GM21723 (cell line): Measurements from ENCODE around the gene CD163L1.
"Not testable (repeated sequence)": the region's sequence is repeated elsewhere in the genome, so short reads cannot be mapped to it uniquely, and the experiment has no call there.

Experiments used
- ATAC-seq: cut with Tn5 transposase; IDR thresholded peaks from one replicate; pipeline ENCODE4 v1.9.1; 2021; ENCODE audit warnings: mild to moderate bottlenecking, moderate library complexity; ENCODE audit not compliant: unreplicated experiment

CD163L1 gene

DNA sequence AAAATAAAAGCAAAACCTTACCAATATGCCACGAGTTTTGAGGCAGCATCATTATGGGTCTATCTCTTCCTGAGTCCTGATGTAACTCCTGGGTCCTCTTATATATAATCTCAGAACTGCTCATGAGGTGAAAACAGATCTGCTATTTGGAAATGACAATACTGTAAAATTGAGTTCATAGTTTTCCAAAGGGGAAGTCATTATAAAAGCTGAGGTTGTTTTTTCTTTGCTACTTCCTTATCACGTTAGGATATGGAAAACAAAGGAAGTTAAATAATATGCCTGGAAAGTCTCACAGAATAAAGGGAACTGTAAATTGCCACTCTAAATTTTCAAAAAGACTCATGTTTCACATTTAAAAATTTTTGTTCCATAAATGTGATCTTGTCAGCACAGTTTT is at the start of gene CD163L1:
Gene CD163L1, minus strand, starts transcription at position 78 of the 400 bp plus-strand sequence. Its CDS starts 26 bp downstream, at position 52.
- no peak for ATAC-seq

DNA sequence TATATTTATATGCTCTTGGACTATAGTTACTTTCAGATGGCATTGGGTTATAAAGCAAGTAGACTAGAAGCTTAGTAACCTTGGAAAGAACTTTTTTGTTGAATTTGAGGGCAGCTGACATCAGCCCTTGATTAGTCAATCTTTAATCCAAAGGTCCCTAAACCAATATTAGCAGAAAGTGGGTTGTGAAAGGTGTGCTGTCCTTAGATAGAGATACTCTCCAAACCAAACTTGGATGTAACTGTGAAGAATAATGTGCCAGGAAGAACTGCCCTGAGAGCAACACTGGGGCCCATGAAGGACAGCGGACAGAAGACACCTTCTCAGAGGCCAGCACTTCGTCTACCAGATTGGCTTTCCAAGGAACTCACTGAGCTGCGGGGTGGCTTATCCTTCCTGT is 49.1 kb upstream of the CD163L1 start:
- ATAC-seq, result no peak

DNA sequence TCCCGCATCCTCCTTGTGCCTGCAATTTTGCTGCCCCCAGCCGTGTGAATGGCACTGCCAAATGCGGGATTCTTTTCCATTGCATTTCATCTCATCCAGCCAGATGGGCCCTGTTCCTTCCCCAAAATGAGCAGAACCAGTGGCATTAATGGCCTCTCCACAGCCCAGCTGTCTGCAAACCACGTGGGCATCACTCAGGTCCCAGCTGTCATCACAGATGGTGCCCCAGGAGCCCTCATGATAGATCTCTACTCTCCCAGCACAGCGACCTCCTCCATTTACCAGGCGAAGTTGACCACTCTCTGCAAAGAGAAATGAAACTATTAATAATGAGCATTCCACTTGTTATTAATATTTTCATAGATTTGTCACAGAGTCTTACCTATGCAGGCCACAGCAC is 42.6 kb upstream of the CD163L1 start:
- ATAC-seq, result no peak

DNA sequence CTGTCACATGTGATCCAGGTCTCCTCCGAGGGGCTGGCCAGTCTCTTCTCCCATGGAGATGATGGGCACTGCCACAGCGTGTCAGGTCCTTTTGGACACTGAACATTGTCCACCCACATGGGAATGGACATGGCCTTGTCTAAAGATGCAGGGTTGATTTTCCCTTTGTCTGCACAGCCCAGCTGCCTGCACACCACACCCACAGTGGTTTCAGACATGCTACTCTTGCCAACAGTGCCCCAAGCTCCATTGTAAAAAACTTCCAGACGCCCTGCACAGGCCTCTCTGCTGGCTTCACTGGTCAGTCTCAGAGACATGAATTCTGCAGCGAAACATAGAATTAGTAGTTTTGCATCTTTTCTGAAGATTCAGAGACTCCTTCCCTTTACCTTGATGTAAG is 41.1 kb upstream of the CD163L1 start:
- no peak for ATAC-seq

DNA sequence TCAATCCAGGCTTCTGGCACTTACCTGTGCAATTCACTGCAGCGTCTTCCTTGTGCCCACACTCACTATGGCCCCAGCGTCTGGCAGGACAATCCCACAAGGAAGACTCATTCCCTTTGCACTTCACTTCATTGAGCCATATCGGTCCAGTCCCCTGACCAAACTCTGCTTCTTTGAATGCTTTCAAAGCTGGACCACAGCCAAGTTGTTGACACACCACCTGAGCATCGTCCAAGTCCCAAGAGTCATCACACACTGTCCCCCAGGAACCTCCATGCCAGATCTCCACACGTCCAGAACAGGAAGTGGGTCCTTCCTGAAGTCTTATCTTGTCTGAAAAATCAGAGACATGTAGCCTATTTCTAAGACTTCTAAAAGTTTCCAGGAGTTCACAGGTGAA is 39.4 kb upstream of the CD163L1 start:
- no peak for ATAC-seq

DNA sequence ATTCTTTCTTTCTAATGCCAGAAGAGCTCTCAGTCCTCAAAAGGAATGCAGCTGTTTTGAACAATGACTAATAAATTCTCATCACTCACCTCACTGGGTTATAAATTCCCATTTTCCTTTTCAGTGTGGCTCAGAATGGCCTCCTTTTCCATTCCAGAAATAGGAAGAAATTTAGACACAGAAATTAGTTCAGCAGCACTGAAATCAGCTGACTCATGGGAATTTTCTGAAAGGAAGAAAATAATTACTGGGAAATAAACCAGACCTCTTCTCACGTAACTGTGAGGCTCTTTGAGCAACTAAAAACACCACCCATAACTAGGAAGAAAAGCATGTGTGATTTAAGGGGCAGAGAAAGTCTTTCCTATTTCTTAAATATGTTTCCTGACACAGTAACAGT is 35.8 kb upstream of the CD163L1 start:
- no peak for ATAC-seq

DNA sequence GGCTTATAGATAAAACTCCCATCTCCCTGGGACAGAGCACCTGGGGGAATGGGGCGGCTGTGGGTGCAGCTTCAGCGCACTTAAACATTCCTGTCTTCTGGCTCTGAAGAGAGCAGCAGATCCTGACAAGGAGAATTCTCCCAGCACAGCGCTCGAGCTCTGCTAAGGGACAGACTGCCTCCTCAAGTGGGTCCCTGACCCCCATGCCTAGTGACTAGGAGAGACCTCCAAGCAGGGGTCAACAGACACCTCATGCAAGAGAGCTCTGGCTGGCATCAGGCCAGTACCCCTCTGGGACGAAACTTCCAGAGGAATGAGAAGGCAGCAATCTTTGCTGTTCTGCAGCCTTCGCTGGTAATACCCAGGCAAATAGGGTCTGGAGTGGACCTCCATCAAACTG is 28.1 kb upstream of the CD163L1 start:
- no peak for ATAC-seq

DNA sequence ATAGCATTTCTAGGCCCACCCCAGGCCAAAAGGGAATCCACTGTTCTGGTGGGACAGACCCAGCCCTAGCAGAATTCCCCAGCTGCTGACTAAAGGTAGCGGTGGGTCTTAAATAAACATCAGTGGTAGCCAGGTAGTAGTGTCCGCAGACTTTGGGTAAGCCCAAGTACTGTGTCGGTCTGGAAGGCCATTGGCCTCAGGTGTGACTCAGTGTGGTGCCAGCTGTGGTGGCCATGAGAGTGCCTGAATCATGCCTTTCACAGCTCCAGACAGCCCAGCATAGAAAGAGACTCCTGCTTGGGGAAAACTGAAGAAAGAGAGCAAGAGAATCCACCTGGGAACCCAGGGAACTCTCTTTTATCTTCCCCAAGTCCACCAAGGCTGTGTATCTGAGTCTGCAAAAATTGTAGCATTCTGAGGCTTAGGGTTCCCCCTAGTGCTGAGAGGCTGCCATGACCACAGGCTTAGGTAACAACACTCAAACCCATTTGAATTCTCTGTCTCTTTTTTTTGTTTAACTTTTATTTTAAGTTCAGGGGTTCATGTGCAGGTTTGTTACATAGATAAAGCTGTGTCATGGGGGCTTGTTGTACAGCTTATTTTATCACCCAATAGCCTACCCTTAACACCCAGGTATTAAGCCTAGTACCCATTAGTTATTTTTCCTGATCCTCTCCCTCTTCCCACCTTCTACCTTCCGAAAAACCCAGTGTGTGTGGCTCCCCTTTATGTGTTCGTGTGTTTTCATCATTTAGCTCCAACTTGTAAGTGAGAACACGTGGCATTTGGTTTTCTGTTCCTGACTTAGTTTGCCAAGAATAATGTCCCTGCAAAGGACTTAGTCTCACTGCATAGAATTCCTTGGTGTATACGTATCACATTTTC is 16.7 kb upstream of the CD163L1 start:
- ATAC-seq, result peak; percentile 69

DNA sequence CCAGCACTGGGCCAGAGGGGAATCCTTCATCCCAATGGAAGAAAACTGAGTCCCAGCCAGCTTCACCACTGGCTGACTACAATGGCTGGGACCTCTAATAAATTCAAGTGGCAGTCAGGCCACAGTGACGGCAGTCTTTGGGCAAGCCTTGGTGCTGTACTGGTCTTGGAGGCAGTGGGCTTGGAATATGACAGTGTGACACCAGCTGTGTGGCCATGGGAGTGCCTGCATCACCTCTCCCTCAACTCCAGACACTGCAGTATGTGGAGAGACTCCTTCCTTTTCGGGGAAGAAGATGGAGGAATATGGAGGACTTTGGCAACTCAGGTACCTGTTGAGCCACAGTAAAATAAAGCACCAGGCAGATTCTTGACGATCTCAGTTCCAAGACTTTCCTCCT is 16.0 kb upstream of the CD163L1 start:
- no peak for ATAC-seq

DNA sequence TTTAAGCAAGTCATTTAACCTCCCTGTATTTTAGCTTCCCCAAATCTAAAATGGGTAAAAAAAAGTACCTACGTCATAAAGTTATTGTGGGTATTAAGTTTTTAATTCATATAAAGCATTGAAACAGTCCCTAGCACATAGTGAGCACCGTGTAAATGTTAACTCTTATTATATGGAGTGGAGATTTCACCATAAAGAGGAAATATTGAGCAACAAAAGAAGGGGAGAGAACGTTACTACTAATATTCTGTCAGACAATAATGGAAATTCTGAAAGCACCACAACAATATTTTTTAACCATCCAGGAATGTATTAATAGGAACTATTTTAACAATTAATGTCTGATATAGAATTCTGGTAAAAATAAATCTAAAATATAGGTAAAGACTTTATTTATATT is 7.8 kb upstream of the CD163L1 start:
- ATAC-seq, result no peak

DNA sequence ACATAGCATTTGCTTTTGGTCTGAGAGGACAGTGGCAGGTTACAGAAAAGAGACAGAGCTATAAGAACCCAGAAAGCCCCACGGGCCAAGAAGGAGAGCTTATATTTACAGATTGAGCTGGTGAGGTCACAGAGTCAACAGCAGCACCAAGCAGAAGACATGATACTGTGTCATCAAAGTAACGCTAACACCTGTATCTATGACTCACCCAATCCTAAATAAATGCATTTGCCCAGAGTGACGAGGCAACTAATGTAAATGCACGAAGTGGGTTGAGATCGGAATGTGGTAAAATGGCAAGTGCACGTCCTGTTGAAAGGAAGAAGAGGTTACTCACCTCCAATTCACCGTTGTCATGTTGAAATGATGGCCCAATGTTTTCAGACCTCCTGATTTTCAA is 6.7 kb upstream of the CD163L1 start:
- ATAC-seq, result no peak

DNA sequence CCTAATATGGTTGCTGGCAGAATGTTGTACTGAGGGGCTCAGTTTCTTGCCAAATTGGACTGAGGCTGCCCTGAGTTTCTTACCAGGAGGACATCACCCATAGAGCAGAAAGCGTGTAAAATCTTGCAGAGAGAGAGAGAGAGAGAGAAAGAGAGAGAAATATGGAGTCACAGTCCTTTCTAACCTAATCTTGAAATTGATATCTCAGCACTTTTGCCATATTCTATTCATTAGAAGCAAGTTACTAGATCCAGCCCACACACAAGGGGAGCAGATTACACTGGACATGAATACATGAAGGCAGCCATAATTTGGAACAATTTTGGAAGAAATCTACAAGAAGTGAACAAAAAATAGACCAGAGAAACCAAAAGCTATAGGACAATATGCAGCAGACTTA is 4.1 kb upstream of the CD163L1 start:
- no peak for ATAC-seq

DNA sequence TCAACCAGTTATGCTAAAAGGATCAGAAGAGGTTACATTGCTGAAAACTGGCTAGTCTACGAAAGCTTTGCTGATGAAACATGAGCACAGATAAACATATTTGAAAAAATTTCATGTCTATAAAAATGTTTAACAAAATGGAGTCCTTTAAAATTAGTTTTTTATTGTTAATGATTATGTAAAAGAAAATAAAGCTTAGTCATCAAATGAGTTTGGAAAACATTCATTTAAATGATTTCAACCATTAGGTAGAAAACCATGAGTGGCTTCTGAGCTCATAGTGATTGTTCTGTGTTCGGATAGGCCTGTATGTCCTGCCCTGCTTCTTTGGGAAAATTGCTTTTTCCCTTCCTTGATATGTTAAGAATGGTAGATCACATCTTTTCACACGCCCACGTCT is 584 bp upstream of the CD163L1 start:
- ATAC-seq, result no peak

DNA sequence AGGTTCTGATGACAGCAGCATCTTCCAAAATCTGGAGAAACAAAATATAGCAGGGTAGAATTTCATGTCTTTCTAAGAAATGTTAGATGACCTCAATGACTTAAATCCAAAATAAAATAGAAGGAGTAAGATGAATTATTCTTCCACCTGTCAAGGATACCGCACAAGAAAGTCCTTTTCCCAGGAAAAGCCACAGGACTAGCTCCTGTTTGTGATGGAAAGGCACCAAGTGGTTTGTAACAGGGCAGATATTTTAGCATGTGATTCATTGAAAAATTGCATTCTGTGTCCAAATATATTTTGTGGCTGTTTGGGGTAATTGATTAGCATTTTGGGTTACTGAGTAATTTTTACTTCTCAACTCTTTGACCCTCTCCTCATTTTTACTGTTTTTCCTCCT is 2.7 kb downstream of the CD163L1 start:
- ATAC-seq, result no peak

DNA sequence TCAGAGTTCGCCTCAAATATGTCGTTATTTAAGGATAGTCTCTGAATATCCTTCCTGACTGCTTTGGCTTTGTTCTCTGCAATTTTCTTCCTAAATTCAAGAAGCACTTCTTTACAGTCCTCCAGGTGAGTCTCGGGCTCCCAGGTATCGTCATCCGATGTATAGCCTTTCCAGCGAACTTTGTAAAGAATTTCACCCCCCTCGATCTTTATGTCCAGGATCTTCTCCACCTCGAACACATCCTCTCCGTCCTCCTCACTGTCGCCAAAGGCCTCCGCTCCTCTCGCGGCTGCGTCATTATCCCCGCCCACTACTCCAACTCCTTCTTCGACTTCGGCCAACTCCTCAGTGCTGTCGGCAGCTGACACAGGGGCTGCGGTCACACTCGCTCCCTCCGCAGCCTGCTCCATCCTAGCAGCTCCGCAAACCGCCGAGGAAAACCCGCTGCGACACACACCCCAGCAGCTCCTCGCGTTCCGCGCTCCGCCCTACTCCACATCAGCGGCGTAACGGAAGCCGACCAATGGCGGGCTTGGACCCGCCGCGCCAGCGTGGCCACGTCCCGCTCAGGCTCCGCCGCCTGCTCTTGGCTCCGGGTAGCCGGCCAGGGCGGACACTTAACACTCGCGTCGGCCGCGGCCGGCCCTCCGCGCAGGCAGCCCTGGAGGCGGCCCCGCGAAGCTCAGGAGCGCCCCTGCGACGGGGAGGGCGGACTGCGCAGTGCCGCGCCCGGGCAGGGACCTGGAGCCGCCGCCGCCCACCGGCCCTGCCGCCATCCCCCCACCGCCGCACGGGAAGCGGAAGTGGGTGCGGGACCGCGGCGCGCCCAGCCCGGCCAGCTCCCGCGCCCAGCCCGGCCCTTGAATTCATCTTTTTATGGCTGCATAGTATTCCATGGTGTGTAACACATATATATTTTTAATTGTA is 4.1 kb downstream of the CD163L1 start:
- ATAC-seq, result no peak

DNA sequence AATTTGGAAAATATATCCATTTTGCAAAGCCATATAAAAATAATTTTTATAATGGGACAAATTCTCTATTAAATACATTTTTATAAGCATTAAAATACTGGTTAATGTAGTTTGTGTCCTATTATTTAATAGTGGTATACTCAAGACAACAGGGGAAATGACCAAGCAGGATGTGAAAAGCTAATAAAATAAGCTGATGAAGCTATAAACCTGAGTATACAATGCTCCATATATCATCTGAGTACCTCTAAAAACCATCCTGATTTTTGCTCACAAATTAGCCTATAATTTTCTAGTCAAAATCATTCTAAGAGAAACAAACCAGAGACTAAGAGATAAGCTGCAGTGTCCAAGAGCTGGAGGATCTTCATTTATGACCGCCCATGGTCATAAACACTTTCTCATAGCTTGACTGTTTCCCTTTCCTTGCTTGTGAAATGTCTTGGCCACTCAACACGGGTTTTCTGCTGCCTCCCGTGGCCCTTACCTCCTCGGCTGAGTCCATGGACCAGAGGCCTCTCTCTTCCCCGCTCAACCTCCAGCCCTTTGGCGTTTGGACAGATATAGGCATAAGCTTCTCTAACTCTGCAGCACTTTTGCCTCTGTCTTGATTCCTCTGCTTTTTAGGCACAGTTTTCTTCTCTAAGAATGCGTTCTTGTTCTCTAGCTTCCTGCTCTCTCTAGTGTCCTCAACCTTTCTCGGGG is 5.5 kb downstream of the CD163L1 start:
- ATAC-seq, result not testable (repeated sequence)

DNA sequence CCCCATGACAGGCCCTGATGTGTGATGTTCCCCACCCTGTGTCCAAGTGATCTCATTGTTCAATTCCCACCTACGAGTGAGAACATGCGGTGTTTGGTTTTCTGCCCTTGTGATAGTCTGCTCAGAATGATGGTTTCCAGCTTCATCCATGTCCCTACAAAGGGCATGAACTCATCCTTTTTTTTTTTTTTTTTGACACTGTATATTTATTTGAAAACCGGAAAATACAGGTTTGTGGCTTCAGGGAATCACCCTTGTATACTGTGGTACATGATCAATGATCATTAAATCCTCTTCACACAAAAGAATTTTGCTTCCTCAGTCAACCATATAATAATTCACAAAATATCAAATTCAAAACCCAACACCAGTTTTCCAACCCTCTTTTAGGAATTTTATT is 6.5 kb downstream of the CD163L1 start:
- ATAC-seq, result not testable (repeated sequence)

DNA sequence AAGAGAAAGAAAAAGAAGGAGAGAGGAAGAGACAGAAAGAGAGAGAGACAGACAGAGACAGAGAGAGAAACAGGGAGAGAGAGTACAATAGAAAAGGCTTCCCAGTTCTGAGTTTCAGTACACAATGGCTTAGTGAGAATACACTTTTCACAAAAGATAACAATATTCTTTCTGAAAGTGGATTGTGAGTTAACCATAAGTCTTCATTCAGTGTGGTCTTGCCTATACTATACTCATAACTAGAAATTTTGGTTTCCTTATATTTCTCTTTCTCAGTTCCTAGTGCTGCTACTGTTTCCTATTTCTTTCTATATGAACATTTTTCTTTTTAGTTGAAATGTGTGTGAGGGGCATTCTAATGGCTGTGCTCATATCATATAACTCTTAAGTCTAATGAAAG is 9.3 kb downstream of the CD163L1 start:
- no peak for ATAC-seq

DNA sequence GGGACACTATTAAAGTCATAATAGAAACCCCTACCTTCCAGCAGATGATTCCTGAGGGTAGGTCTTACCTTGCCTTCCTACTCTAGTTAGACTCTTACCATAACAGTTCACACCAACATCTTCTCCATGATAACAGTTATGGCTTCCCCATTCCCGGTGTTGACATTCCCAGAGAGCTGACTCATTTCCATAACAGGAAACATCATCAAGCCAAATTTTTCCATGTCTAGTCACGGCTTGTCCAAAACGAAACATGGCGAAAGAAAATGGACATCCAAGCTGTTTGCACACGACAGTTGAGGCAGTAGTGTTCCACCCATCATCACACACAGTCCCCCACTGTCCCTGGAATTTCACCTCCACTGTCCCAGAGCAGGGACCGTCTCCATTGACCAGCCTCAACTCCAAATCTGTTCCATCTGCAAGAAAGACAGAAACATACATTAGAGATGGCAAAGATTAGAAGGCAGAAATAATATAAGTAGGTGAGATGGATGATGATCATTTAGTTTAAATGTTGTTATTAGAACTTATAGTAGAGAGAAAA is 10.6 kb downstream of the CD163L1 start:
- no peak for ATAC-seq

DNA sequence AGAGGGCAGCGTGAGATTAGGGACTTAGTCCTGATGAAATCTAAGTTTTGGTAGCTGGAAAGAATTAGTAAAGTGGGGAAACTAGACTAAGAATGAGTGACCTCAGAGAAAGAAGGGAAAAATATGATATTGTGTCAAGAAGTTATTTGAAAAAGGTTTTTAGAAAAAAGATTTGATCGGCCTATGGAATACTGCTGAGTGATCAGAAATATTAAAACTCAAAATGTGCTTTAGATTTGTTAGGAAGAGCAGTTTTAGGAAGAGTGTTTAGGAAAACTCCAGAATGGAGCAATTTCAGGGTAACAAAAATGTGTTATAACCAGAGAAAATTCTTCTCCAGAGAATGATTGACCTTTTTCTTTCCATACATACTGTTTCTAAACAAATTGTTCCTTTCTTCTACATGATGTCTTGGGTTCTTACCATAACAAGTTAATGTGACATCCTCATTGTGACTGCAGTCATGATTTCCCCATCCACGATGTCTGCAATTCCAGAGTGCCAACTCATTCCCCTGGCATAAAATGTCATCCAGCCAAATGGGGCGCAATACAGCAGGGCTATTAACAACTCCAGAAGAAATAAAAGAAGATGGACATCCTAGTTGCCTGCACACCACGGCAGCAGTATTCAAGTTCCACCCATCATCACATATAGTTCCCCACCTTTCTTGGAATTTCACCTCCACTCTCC is 11.8 kb downstream of the CD163L1 start:
- ATAC-seq, result no peak
